ENCODE measurements around the gene HYI.

HYI gene

DNA sequence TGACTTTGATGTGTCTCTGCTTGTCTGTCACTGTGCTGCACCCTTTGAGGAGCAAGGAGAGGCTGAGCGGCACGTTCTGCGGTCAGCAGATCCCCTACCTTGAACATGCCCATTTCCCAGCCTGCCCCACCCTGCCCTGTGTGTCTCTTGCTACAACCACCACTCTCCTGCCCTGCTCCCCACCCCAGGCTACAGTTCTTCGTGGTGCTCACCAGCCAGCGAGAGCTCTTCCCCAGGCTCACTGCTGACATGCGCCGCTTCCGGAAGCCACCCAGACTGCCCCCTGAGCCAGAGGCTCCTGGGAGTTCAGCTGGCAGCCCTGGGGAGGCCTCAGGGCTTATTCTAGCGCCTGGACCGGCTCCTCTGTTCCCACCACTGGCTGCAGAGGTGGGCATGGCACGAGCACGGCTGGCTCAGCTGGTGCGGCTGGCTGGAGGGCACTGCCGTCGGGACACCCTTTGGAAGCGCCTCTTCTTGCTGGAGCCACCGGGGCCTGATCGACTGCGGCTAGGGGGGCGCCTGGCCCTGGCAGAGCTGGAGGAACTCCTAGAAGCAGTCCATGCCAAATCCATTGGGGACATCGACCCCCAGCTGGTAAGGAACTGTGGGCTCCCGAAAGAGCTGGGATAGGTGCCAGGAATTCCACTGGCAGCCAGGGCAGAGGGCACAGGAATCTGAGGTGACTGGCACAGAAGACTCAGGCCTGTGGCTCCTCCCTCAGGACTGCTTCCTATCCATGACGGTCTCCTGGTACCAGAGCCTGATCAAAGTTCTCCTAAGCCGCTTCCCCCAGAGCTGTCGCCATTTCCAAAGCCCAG lies 5.6 kb downstream of the HYI start:
- H3K9ac ChIP-seq (ENCODE audit: low read length), result no peak overlapping the region
- H3K9me3 ChIP-seq (ENCODE audit: control insufficient read depth, low read length), result no peaks in the 10 kb centered on the region

GRCh38 chr1:43446881-43447835 lies 6.6 kb downstream of the HYI start:
- H3K9ac ChIP-seq (ENCODE audit: low read length), result no peak overlapping the region
- H3K4me1 ChIP-seq (ENCODE audit: control insufficient read depth, insufficient read depth, low read length), result no peaks in the 10 kb centered on the region
- H3K36me3 ChIP-seq (ENCODE audit: control insufficient read depth, insufficient read depth, low read length), result peaks cover 47% of the 10 kb centered on the region
- no peak overlapping the region for H3K4me3 ChIP-seq (ENCODE audit: low read length)
- H3K9me3 ChIP-seq (ENCODE audit: control insufficient read depth, low read length), result no peaks in the 10 kb centered on the region
- no peaks in the 10 kb centered on the region for H3K27me3 ChIP-seq (ENCODE audit: control insufficient read depth, insufficient read depth, low read length)

More for the DNA sequence above, 5.6 kb downstream of the HYI start:
- Histone ChIP-seq H3K4me3 (ENCODE audit: low read length) (no peak overlapping the region), H3K36me3 (ENCODE audit: control insufficient read depth, insufficient read depth, low read length) (peaks cover 47% of the 10 kb centered on the region), H3K4me1 (ENCODE audit: control insufficient read depth, insufficient read depth, low read length) (peaks cover 8% of the 10 kb centered on the region), H3K27me3 (ENCODE audit: control insufficient read depth, insufficient read depth, low read length) (no peaks in the 10 kb centered on the region)

GRCh38 chr1:43446388-43446740 lies 7.4 kb downstream of the HYI start:
- H3K36me3 ChIP-seq (ENCODE audit: control insufficient read depth, insufficient read depth, low read length), result peaks cover 45% of the 10 kb centered on the region
- H3K9me3 ChIP-seq (ENCODE audit: control insufficient read depth, low read length), result no peaks in the 10 kb centered on the region
- no peaks in the 10 kb centered on the region for H3K27me3 ChIP-seq (ENCODE audit: control insufficient read depth, insufficient read depth, low read length)
- no peak overlapping the region for H3K4me3 ChIP-seq (ENCODE audit: low read length)
- H3K9ac ChIP-seq (ENCODE audit: low read length), result no peak overlapping the region
- H3K4me1 ChIP-seq (ENCODE audit: control insufficient read depth, insufficient read depth, low read length), result no peaks in the 10 kb centered on the region

GRCh38 chr1:43445606-43446387 lies 7.9 kb downstream of the HYI start:
- Histone ChIP-seq H3K27me3 (ENCODE audit: control insufficient read depth, insufficient read depth, low read length) (no peaks in the 10 kb centered on the region), H3K4me1 (ENCODE audit: control insufficient read depth, insufficient read depth, low read length) (no peaks in the 10 kb centered on the region), H3K9me3 (ENCODE audit: control insufficient read depth, low read length) (no peaks in the 10 kb centered on the region), H3K36me3 (ENCODE audit: control insufficient read depth, insufficient read depth, low read length) (peaks cover 48% of the 10 kb centered on the region), H3K9ac (ENCODE audit: low read length) (no peak overlapping the region), H3K4me3 (ENCODE audit: low read length) (no peak overlapping the region)

DNA sequence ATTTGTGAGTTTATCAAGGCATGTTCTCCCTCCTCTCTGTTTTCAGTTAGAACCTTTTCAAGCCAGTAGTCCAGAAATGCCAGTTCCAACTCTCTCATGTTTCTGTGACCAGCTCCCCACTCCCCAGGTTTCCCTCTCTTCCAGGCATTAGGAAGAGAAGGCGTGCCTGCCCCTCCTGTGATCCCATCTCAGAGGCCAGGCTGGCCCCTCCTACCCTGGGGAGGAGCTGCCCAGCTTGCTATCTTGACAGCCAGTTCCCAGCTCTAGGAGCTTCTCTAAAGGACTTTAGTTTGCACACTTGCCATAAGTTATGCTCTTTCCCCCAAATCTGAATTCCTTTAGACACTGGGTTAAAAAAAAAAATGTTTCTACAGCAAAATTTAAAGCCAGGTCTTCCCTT lies 8.9 kb downstream of the HYI start:
- H3K9ac ChIP-seq (ENCODE audit: low read length), result no peak overlapping the region
- H3K36me3 ChIP-seq (ENCODE audit: control insufficient read depth, insufficient read depth, low read length), result peaks cover 38% of the 10 kb centered on the region
- no peaks in the 10 kb centered on the region for H3K27me3 ChIP-seq (ENCODE audit: control insufficient read depth, insufficient read depth, low read length)
- no peak overlapping the region for H3K4me3 ChIP-seq (ENCODE audit: low read length)
- no peaks in the 10 kb centered on the region for H3K9me3 ChIP-seq (ENCODE audit: control insufficient read depth, low read length)
- H3K4me1 ChIP-seq (ENCODE audit: control insufficient read depth, insufficient read depth, low read length), result no peaks in the 10 kb centered on the region

GRCh38 chr1:43444151-43444828 lies 9.4 kb downstream of the HYI start:
- Histone ChIP-seq H3K4me3 (ENCODE audit: low read length) (no peak overlapping the region), H3K9ac (ENCODE audit: low read length) (no peak overlapping the region), H3K27me3 (ENCODE audit: control insufficient read depth, insufficient read depth, low read length) (no peaks in the 10 kb centered on the region), H3K9me3 (ENCODE audit: control insufficient read depth, low read length) (no peaks in the 10 kb centered on the region), H3K4me1 (ENCODE audit: control insufficient read depth, insufficient read depth, low read length) (no peaks in the 10 kb centered on the region), H3K36me3 (ENCODE audit: control insufficient read depth, insufficient read depth, low read length) (peaks cover 35% of the 10 kb centered on the region)

DNA sequence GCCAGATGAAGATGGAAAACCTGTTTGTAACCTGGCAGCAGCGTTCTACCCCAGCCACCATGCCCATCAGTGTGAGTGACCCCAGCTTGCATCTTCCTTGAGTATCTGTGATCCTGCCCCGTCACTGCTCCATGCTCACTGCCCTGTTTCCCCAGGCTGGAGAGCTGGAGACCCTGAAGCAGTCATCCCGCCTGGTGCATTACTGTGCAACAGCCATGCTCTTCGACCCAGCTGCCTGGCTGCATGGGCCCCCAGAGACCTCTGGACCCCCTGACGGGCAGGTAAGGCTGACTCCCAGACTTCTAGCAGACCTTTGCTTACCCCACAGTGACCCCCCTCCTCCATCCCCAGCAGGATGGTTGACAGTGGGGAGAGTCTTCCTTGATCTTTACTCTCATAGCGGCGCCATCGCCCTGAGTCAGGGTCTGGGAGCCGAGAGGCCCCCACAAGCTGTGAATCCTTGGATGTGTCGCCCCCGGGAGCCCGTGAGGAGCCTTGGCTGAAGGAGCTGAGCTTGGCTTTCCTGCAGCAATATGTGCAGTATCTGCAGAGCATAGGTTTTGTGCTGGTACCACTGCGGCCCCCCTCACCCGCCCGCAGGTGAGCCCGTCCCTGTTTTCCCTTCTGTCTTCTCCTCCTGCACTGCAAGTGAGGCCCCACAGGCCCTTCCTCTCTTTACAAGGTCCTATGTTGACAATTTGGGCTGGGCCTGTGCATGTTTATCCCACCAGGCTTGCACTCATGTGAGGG lies 10.4 kb downstream of the HYI start:
- Histone ChIP-seq H3K9ac (ENCODE audit: low read length) (no peak overlapping the region), H3K27me3 (ENCODE audit: control insufficient read depth, insufficient read depth, low read length) (no peaks in the 10 kb centered on the region), H3K4me1 (ENCODE audit: control insufficient read depth, insufficient read depth, low read length) (no peaks in the 10 kb centered on the region), H3K36me3 (ENCODE audit: control insufficient read depth, insufficient read depth, low read length) (peaks cover 33% of the 10 kb centered on the region), H3K9me3 (ENCODE audit: control insufficient read depth, low read length) (no peaks in the 10 kb centered on the region), H3K4me3 (ENCODE audit: low read length) (no peak overlapping the region)

- Histone ChIP-seq H3K27me3 (ENCODE audit: control insufficient read depth, insufficient read depth, low read length) (no peaks in the 10 kb centered on the region), H3K36me3 (ENCODE audit: control insufficient read depth, insufficient read depth, low read length) (peaks cover 29% of the 10 kb centered on the region), H3K9ac (ENCODE audit: low read length) (no peak overlapping the region), H3K9me3 (ENCODE audit: control insufficient read depth, low read length) (no peaks in the 10 kb centered on the region), H3K4me1 (ENCODE audit: control insufficient read depth, insufficient read depth, low read length) (no peaks in the 10 kb centered on the region), H3K4me3 (ENCODE audit: low read length) (no peak overlapping the region)
Observed at GRCh38 chr1:43442756-43443155, 11.0 kb downstream of the HYI start.

DNA sequence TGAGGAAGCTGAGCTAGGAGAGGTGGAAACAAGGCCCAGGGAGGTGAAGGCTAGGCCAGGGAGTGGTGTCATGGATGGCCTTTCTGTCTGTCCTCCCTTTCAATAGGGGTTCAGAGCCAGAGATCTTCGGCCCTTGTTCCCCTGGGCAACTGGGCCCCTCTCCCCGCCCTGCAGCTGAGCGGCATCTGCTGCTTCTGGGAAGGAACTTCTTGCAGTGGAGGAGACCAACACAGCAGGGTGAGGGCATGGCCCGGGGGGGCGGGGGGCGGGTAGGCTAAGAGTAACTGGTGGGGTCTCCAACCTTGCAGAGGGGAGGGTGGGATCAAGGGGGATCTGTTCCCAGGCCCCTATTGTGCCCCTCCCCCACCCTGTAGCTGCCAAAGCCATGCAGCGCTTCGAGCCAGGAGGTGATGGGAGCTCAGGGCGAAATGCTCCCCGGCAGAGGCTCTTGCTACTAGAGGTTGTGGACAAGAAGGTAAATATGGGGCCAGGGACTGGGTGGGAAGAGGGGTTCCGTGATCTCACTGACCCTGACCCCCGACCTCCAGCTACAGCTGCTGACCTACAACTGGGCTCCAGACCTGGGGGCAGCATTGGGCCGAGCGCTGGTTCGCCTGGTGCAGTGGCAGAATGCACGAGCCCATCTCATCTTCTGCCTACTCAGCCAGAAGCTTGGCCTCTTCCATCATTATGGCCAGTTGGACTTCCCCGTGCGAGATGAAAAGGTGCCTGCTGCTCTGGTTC lies 11.7 kb downstream of the HYI start:
- H3K4me3 ChIP-seq (ENCODE audit: low read length), result no peak overlapping the region
- H3K36me3 ChIP-seq (ENCODE audit: control insufficient read depth, insufficient read depth, low read length), result peaks cover 22% of the 10 kb centered on the region
- H3K9me3 ChIP-seq (ENCODE audit: control insufficient read depth, low read length), result no peaks in the 10 kb centered on the region
- no peaks in the 10 kb centered on the region for H3K27me3 ChIP-seq (ENCODE audit: control insufficient read depth, insufficient read depth, low read length)
- no peak overlapping the region for H3K9ac ChIP-seq (ENCODE audit: low read length)
- H3K4me1 ChIP-seq (ENCODE audit: control insufficient read depth, insufficient read depth, low read length), result no peaks in the 10 kb centered on the region

DNA sequence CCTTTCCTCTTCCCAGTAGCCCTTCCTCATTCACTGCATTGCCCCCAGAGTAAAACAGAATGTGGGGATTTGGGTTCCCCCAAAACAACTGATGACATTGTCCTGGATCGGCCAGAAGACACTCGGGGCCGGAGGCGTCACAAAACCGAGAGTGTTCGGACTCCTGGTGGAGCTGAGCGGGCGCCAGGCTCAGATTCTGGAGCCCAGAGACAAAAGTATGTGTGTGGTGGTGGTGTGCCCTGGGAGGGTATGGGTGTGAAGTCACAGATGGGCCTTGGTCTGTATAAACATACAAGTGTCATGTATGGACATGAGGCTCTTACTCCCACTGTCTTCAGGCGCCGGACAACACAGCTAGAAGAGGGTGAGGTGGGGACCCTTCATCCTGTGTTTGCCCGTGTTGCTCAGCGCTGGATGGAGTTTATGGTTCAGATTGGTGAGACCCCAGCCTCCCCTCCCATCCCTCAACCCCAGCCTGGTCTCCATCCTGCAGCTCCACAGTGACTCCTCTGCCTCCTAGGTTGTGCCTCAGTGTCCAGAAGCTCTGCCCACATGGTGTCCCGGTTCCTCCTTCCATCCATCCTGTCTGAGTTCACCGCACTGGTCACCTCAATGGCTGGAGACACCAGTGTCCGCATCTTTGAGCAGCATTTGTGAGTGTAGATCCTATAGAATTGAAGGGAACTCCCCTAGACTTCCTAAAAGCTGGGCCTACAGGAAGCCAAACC lies 12.4 kb downstream of the HYI start:
- H3K4me1 ChIP-seq (ENCODE audit: control insufficient read depth, insufficient read depth, low read length), result no peaks in the 10 kb centered on the region
- H3K9ac ChIP-seq (ENCODE audit: low read length), result no peak overlapping the region
- H3K4me3 ChIP-seq (ENCODE audit: low read length), result no peak overlapping the region
- H3K27me3 ChIP-seq (ENCODE audit: control insufficient read depth, insufficient read depth, low read length), result no peaks in the 10 kb centered on the region
- H3K36me3 ChIP-seq (ENCODE audit: control insufficient read depth, insufficient read depth, low read length), result peaks cover 19% of the 10 kb centered on the region
- H3K9me3 ChIP-seq (ENCODE audit: control insufficient read depth, low read length), result no peaks in the 10 kb centered on the region

Measured in mucosa of stomach (tissue), 1 donor.